ENCODE measurements around the gene GLYAT. TPM values are rescaled to one million over a fixed set of nuclear protein-coding genes. Genes with fewer than 3 reads are reported as not detected.

The GLYAT gene
- total RNA-seq, 1 experiment from 2014 or later = 0.39 TPM

GRCh38 chr11:58762284-58763119 is 30.8 kb upstream of the GLYAT start:
- H3K27ac ChIP-seq (ENCODE audit: low read depth, low read length, poor library complexity, severe bottlenecking) = no peak overlapping the region
- CTCF ChIA-PET = no interaction called here
- intact Hi-C loops (cut with micrococcal nuclease; ENCODE audit: unreplicated experiment) = no loop called here

GRCh38 chr11:58757439-58757838 is 25.7 kb upstream of the GLYAT start:
- no TSS peak for BruUV-seq (replicated peaks)
- ChIA-PET POLR2A (ENCODE audit: low non-redundant PET) (no interaction called here), CTCF (no interaction called here)
- Histone ChIP-seq H3K27ac (ENCODE audit: low read depth, low read length, poor library complexity, severe bottlenecking) (no peak overlapping the region), H3K4me3 (ENCODE audit: low read depth, low read length, poor library complexity, severe bottlenecking) (no peak overlapping the region), H3K9me3 (ENCODE audit: low read depth, low read length, poor library complexity, severe bottlenecking) (no peaks in the 10 kb centered on the region), H3K36me3 (ENCODE audit: insufficient read depth, low read length, poor library complexity, severe bottlenecking) (no peaks in the 10 kb centered on the region), H3K4me1 (ENCODE audit: insufficient read depth, low read length, poor library complexity, severe bottlenecking) (no peaks in the 10 kb centered on the region), H3K27me3 (replicated peaks; ENCODE audit: insufficient read depth, low read depth, low read length, poor library complexity) (no peaks in the 10 kb centered on the region)
- TF ChIP-seq CTCF (conservative IDR thresholded peaks at IDR 0.05; ENCODE audit: low read depth, low read length) (no peak), EZH2 (IDR thresholded peaks at IDR 0.05; ENCODE audit: borderline replicate concordance, low read depth, low read length, poor library complexity, severe bottlenecking) (no peak)
- intact Hi-C loops (cut with micrococcal nuclease; ENCODE audit: unreplicated experiment) = no loop called here
- no peak for DNase-seq (ENCODE audit: low spot score)

More at GRCh38 chr11:58762284-58763119, 30.8 kb upstream of the GLYAT start:
- TF ChIP-seq EZH2 (IDR thresholded peaks at IDR 0.05; ENCODE audit: borderline replicate concordance, low read depth, low read length, poor library complexity, severe bottlenecking) = no peak
- no peak for TF ChIP-seq CTCF (conservative IDR thresholded peaks at IDR 0.05; ENCODE audit: low read depth, low read length)
- DNase-seq (ENCODE audit: low spot score) = no peak
- Histone ChIP-seq H3K36me3 (ENCODE audit: insufficient read depth, low read length, poor library complexity, severe bottlenecking) (no peaks in the 10 kb centered on the region), H3K4me3 (ENCODE audit: low read depth, low read length, poor library complexity, severe bottlenecking) (no peak overlapping the region), H3K9me3 (ENCODE audit: low read depth, low read length, poor library complexity, severe bottlenecking) (no peaks in the 10 kb centered on the region), H3K4me1 (ENCODE audit: insufficient read depth, low read length, poor library complexity, severe bottlenecking) (no peaks in the 10 kb centered on the region), H3K27me3 (replicated peaks; ENCODE audit: insufficient read depth, low read depth, low read length, poor library complexity) (no peaks in the 10 kb centered on the region)
- POLR2A ChIA-PET (ENCODE audit: low non-redundant PET) = no interaction called here
- no TSS peak for BruUV-seq (replicated peaks)

GRCh38 chr11:58745705-58746364 is 14.1 kb upstream of the GLYAT start:
- Histone ChIP-seq H3K27me3 (replicated peaks; ENCODE audit: insufficient read depth, low read depth, low read length, poor library complexity) (no peaks in the 10 kb centered on the region), H3K4me3 (ENCODE audit: low read depth, low read length, poor library complexity, severe bottlenecking) (no peak overlapping the region), H3K9me3 (ENCODE audit: low read depth, low read length, poor library complexity, severe bottlenecking) (peaks cover 3% of the 10 kb centered on the region), H3K27ac (ENCODE audit: low read depth, low read length, poor library complexity, severe bottlenecking) (no peak overlapping the region), H3K36me3 (ENCODE audit: insufficient read depth, low read length, poor library complexity, severe bottlenecking) (no peaks in the 10 kb centered on the region), H3K4me1 (ENCODE audit: insufficient read depth, low read length, poor library complexity, severe bottlenecking) (no peaks in the 10 kb centered on the region)
- TF ChIP-seq CTCF (conservative IDR thresholded peaks at IDR 0.05; ENCODE audit: low read depth, low read length) (no peak), EZH2 (IDR thresholded peaks at IDR 0.05; ENCODE audit: borderline replicate concordance, low read depth, low read length, poor library complexity, severe bottlenecking) (no peak)
- intact Hi-C loops (cut with micrococcal nuclease; ENCODE audit: unreplicated experiment) = no loop called here
- ChIA-PET CTCF (no interaction called here), POLR2A (ENCODE audit: low non-redundant PET) (no interaction called here)
- no TSS peak for BruUV-seq (replicated peaks)
- DNase-seq (ENCODE audit: low spot score) = no peak

Measured in A673 (cell line).